Panc1 (cell line): ENCODE results near the gene GNPTG.

Experiments
- CTCF ChIP-seq: fragments of 450-650 bp; IDR thresholded peaks from 2 replicates; pipeline ENCODE4 v1.5.1; 2017; ENCODE audit warnings: mild to moderate bottlenecking
- POLR2AphosphoS5 ChIP-seq: IDR thresholded peaks from 2 replicates; pipeline ENCODE4 v1.6.1; 2012; ENCODE audit warnings: mild to moderate bottlenecking, low read depth, low read length, moderate library complexity
- REST ChIP-seq, 2 experiments: IDR thresholded peaks; 2 replicates each; pipeline ENCODE4 v1.6.1; 2011 to 2012; ENCODE audit warnings: low read depth in 2 of 2, control low read depth in 1 of 2, low read length in 1 of 2, mild to moderate bottlenecking in 1 of 2, moderate library complexity in 1 of 2; ENCODE audit not compliant: insufficient read depth in 1 of 2
- SIN3A ChIP-seq: IDR thresholded peaks from 2 replicates; pipeline ENCODE4 v1.6.1; 2012; ENCODE audit warnings: low read depth, mild to moderate bottlenecking, low read length, moderate library complexity, borderline replicate concordance; ENCODE audit not compliant: insufficient read depth

GRCh38 chr16:1320658-1321240 is 31.0 kb upstream of the GNPTG start:
- no peak for TF ChIP-seq CTCF
- no peak for TF ChIP-seq POLR2AphosphoS5
- no peak for TF ChIP-seq SIN3A
- TF ChIP-seq REST (IDR thresholded peaks at IDR 0.05; ENCODE audit: insufficient read depth in 1 of 2, low read depth in 2 of 2, low read length in 1 of 2), result no peak
